Loucy (cell line): ENCODE measurements around the gene PKD1.

ENCODE experiments used
- H2AFZ ChIP-seq: fragments of 200-600 bp; sonication (generic); 2 replicates; pipeline ENCODE4 v1.6.0; 2016; ENCODE audit warnings: antibody characterized with exemption, mild to moderate bottlenecking, low read length, moderate library complexity
- H3F3A ChIP-seq: fragments of 200-600 bp; 2 replicates; pipeline ENCODE4 v1.6.0; 2016; ENCODE audit warnings: antibody characterized with exemption, low read depth, mild to moderate bottlenecking
- H3K27me3 ChIP-seq: fragments of 200-600 bp; sonication (generic); 2 replicates; pipeline ENCODE4 v1.6.1; 2014; ENCODE audit warnings: low read length, mild to moderate bottlenecking; ENCODE audit not compliant: insufficient read depth, poor library complexity, severe bottlenecking
- H3K36me3 ChIP-seq: fragments of 200-600 bp; sonication (generic); 2 replicates; pipeline ENCODE4 v1.6.1; 2016; ENCODE audit warnings: low read length; ENCODE audit not compliant: insufficient read depth
- H3K4me1 ChIP-seq: fragments of 200-600 bp; sonication (generic); 2 replicates; pipeline ENCODE4 v1.5.1; 2014; ENCODE audit warnings: low read length, mild to moderate bottlenecking; ENCODE audit not compliant: insufficient read depth, poor library complexity, severe bottlenecking
- H3K4me2 ChIP-seq: fragments of 200-600 bp; sonication (generic); 2 replicates; pipeline ENCODE4 v1.6.0; 2014; ENCODE audit warnings: antibody characterized with exemption, low read length, low read depth, mild to moderate bottlenecking; ENCODE audit not compliant: poor library complexity, severe bottlenecking
- H3K4me3 ChIP-seq: fragments of 200-600 bp; sonication (generic); 2 replicates; pipeline ENCODE4 v1.5.1; 2014; ENCODE audit warnings: low read length, mild to moderate bottlenecking, mixed read lengths; ENCODE audit not compliant: poor library complexity, severe bottlenecking
- H3K79me2 ChIP-seq: fragments of 200-600 bp; sonication (generic); 2 replicates; pipeline ENCODE4 v1.6.1; 2014; ENCODE audit warnings: low read length; ENCODE audit not compliant: insufficient read depth
- H3K9ac ChIP-seq: fragments of 200-600 bp; sonication (generic); 2 replicates; pipeline ENCODE4 v1.6.0; 2014; ENCODE audit warnings: mild to moderate bottlenecking, low read depth, low read length, moderate library complexity; ENCODE audit not compliant: poor library complexity, severe bottlenecking
- H3K9me2 ChIP-seq: fragments of 200-600 bp; sonication (generic); replicated peaks from 2 replicates; pipeline ENCODE4 v1.6.1; 2016; ENCODE audit warnings: low read depth, low read length, mixed read lengths
- H3K9me3 ChIP-seq: fragments of 200-600 bp; sonication (generic); 2 replicates; pipeline ENCODE4 v1.6.1; 2014; ENCODE audit warnings: mild to moderate bottlenecking, antibody characterized with exemption, low read length, low read depth; ENCODE audit not compliant: insufficient read depth
- H4K20me1 ChIP-seq: fragments of 200-600 bp; sonication (generic); 2 replicates; pipeline ENCODE4 v1.6.0; 2014; ENCODE audit warnings: antibody characterized with exemption, low read length, mild to moderate bottlenecking; ENCODE audit not compliant: insufficient read depth, poor library complexity, severe bottlenecking
- EZH2phosphoT487 ChIP-seq: fragments of 200-600 bp; IDR thresholded peaks from 2 replicates; pipeline ENCODE4 v1.6.1; 2018; ENCODE audit warnings: antibody characterized with exemption, mild to moderate bottlenecking, moderate library complexity, borderline replicate concordance
- TF ChIP-seq, protein P1 (sequence below): fragments of 200-600 bp; sonication (generic); conservative IDR thresholded peaks from 2 replicates; pipeline ENCODE4 v1.5.1; 2014; ENCODE audit warnings: mild to moderate bottlenecking, antibody characterized with exemption, low read length

The PKD1 gene

DNA sequence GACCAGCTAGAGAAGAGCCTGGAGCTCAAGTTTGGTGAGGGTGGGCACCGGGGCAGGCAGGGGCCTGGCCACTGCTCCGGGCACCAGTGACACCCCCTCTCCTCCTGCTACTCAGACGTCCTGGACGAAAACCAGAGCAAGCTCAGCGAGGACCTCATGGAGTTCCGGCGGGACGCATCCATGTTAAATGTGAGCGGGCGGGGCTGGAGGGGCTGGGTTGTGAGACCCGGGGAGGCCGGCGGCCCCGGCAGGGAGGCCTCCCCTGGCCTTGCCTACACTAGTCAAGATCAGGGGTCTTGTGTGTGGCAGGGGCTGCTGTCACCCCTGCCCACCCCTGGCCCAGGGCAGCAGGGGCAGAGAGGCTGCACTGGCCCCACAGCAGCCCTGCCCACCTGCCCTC is 37.7 kb upstream of the PKD1 start:
- Histone ChIP-seq H3K36me3 (no peaks in the 10 kb centered on the region; the same call in 1 of the 2 replicates), H2AFZ (no peak overlapping the region), H3K79me2 (no peaks in the 10 kb centered on the region), H3K9ac (no peak overlapping the region), H3K27me3 (no peaks in the 10 kb centered on the region), H3K4me1 (no peaks in the 10 kb centered on the region), H3F3A (no peaks in the 10 kb centered on the region), H4K20me1 (no peaks in the 10 kb centered on the region), H3K4me2 (no peak overlapping the region), H3K9me2 (no peaks in the 10 kb centered on the region), H3K4me3 (no peak overlapping the region), H3K9me3 (no peaks in the 10 kb centered on the region)
- TF ChIP-seq EZH2phosphoT487: no peak
- TF ChIP-seq, protein P1, sequence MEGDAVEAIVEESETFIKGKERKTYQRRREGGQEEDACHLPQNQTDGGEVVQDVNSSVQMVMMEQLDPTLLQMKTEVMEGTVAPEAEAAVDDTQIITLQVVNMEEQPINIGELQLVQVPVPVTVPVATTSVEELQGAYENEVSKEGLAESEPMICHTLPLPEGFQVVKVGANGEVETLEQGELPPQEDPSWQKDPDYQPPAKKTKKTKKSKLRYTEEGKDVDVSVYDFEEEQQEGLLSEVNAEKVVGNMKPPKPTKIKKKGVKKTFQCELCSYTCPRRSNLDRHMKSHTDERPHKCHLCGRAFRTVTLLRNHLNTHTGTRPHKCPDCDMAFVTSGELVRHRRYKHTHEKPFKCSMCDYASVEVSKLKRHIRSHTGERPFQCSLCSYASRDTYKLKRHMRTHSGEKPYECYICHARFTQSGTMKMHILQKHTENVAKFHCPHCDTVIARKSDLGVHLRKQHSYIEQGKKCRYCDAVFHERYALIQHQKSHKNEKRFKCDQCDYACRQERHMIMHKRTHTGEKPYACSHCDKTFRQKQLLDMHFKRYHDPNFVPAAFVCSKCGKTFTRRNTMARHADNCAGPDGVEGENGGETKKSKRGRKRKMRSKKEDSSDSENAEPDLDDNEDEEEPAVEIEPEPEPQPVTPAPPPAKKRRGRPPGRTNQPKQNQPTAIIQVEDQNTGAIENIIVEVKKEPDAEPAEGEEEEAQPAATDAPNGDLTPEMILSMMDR: no peak

DNA sequence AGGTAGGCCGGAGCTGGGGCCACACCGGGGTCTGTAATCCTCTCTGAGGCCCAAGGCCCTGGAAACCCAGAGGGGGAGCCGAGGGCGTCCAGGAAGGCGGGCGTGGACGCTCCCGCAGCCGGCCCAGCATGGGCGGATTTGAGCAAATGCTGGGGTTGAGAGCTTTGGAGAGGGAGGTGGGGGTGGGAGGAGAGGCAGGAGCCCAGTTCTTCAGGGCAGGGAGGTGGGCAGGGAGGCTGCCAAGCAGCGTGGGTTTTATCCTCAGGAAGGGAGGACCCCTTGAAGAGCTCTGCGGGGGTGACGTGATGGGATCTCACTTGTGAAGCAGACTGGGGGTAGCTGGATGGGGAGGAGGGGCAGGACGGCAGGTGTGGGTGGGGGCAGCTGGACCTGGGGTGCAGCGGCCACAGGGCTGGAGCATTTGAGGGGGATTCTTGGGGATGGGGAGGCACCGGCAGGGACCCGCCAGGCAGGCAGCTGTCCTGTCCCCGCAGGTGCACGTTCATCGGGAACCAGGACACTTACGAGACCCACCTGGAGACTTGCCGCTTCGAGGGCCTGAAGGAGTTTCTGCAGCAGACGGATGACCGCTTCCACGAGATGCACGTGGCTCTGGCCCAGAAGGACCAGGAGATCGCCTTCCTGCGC is 37.1 kb upstream of the PKD1 start:
- H3K4me3 ChIP-seq: no peak overlapping the region
- H3K27me3 ChIP-seq: no peaks in the 10 kb centered on the region
- H3K36me3 ChIP-seq: no peaks in the 10 kb centered on the region; the same call in 1 of the 2 replicates
- no peaks in the 10 kb centered on the region for H3K9me3 ChIP-seq
- H3K9ac ChIP-seq: no peak overlapping the region
- H3K9me2 ChIP-seq: no peaks in the 10 kb centered on the region
- no peaks in the 10 kb centered on the region for H3F3A ChIP-seq
- no peaks in the 10 kb centered on the region for H3K79me2 ChIP-seq
- H3K4me2 ChIP-seq: no peak overlapping the region
- H4K20me1 ChIP-seq: no peaks in the 10 kb centered on the region
- H2AFZ ChIP-seq: no peak overlapping the region
- H3K4me1 ChIP-seq: no peaks in the 10 kb centered on the region
- TF ChIP-seq EZH2phosphoT487: no peak
- TF ChIP-seq, protein P1: no peak

DNA sequence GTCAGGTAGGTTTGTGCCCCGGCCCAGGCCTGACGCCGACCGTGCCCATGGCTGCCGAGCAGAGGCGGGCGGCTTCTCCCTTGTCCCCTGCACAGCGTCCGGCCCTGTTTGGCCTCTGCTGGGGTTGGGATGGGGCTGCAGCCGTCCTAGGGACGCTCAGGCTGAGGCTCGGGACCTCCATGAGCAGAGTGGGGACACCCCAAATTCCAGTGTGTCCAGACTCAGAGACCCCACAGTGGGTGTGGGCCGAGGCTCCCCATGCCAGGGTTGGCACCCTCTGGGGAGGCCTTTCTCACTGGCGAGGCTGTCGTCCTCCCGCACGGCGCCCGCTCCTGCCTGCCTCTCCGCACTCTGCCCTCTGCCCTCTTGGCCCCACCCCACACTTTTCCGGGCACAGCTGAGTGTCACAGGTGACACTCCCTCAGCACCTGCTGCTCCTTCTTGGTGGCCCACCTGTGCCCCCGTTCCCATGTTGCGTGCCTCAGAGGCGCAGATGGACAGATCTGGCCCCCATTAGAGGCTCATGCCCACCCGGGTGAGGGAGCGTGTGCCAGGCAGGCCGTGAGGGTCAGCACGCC is 36.0 kb upstream of the PKD1 start:
- Histone ChIP-seq H3K4me3 (no peak overlapping the region), H3K9me2 (no peaks in the 10 kb centered on the region), H3K79me2 (no peaks in the 10 kb centered on the region), H3K4me2 (no peak overlapping the region), H2AFZ (no peak overlapping the region), H3K36me3 (no peaks in the 10 kb centered on the region; the same call in 1 of the 2 replicates), H3K9me3 (no peaks in the 10 kb centered on the region), H3F3A (no peaks in the 10 kb centered on the region), H3K9ac (no peak overlapping the region), H3K27me3 (no peaks in the 10 kb centered on the region), H4K20me1 (no peaks in the 10 kb centered on the region), H3K4me1 (no peaks in the 10 kb centered on the region)
- no peak for TF ChIP-seq EZH2phosphoT487
- TF ChIP-seq, protein P1: no peak
